Femur (tissue), 1 donor: ENCODE data around the gene EPHA5.

ENCODE experiments used
- DNase-seq: peaks from one replicate; pipeline ENCODE4 v3.0.0-alpha.2; 2017

The EPHA5 gene

GRCh38 chr4:65623506-65623905 lies 46.8 kb downstream of the EPHA5 start:
- no peak for DNase-seq

DNA sequence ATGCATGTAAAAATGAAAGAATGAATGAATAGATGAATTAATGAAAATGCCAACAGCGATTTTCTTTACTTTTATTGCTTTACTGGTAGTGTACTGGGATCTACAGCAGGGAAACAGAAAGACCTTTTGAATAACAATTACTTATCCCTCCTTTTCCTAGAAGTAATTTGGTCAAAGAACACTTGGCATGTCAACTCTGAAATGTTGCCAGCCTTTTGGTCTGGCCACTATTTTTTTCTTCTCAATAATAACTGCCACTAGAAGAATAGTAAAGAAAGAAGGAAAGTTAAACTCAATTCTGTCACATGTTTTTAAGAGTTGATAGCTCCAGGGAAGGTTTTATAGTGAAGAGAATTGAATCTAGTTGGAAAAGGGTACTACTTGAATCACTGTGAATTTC lies 52.9 kb downstream of the EPHA5 start:
- no peak for DNase-seq

DNA sequence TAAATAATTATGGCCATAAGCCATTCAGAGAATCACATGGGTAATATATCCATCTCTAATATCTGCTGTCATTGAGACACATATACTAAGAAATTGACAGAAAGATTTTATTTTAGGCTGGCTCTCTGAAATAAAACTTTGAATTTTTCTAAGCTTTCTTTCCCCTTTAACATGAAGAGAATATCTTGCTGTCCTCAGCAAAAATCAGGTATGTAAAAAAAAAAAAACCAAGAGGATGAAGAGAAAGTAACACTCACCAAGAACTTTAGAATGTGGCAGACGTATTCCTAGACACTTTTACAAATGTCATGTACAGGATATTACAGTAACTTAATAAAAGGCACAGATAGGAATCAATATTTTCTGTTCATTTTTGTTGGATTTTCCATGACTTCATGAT lies 65.8 kb downstream of the EPHA5 start:
- no peak for DNase-seq

GRCh38 chr4:65600656-65601055 lies 69.6 kb downstream of the EPHA5 start:
- DNase-seq: no peak

DNA sequence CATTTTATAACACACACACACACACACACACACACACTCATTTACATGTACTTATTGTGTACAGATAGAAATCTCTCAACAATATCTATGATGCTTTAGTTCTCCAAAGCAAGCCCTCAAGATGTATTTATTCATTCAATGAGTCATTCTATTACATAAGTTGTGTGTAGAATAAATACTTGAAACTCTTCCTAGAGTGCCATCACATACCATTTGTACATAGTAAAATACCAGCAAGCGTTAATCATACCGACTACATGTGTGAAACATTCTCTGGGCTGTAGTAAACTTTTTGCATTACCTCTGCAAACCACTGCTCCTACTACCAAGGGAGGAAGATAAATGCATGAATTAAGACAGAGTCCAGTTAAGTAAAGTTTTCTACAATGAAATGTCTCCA lies 70.9 kb downstream of the EPHA5 start:
- no peak for DNase-seq

GRCh38 chr4:65597697-65598096 lies 72.6 kb downstream of the EPHA5 start:
- no peak for DNase-seq

DNA sequence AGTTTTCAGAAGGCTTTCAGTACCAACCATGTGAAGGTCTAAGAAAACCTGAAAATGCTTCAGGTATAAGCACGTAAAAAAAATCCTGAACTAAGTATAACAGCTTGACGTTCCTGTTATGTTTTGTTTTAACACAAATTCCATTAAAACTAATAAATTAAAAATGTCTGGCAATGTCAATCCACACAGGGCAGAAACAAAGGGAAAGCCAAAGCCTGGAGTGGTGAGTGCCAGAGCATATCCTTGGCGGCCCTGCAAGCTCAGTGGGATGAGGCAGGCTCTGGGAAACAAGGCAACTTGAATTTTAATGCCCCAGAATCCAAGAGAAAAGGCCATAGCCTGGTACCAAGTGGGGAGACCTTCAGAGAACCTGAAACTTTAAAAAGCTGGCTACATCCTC lies 78.2 kb downstream of the EPHA5 start:
- no peak for DNase-seq

GRCh38 chr4:65589921-65590320 lies 80.4 kb downstream of the EPHA5 start:
- DNase-seq: no peak

DNA sequence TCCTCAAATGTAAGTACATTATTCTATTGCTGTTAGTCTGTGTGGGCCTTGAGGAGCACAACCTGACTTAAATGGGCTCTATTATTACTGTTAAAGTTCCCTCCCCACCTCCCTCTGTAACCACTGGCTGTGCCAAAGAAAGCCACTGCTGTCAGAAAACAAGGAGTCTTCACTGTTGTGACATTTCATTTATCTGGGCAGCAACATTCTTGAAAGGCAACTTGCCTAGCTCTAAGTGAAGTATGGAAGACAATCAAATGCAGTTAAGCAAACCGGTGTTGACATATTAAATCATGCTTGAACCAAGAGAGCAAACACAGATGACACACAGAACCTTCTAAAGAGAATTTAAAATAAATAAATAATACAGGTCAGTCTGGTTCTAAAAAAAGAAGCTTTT lies 81.0 kb downstream of the EPHA5 start:
- no peak for DNase-seq

- no peak for DNase-seq
These were observed 89.7 kb downstream of the EPHA5 start for GRCh38 chr4:65580551-65580950.

DNA sequence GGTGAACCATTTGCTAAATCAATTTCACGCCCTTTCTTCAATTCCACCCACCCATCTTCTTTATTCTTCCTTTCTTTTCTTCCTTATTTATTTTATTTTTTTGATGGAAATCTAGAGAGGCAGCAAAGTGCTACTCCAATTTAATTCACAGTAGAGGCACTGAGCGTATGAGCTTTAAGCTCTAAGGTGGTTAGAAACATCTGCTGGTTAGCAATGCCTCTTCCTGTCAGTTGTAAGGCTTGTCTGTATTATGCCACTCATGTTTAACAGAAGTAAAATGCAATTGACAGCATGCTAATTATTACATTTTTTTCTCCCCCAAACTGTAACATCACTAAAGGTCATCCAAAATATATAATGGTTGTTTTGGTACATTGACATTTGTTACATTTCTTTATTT lies 103.8 kb downstream of the EPHA5 start:
- no peak for DNase-seq

- DNase-seq: no peak
These were observed 109.1 kb downstream of the EPHA5 start for GRCh38 chr4:65561164-65561563.

DNA sequence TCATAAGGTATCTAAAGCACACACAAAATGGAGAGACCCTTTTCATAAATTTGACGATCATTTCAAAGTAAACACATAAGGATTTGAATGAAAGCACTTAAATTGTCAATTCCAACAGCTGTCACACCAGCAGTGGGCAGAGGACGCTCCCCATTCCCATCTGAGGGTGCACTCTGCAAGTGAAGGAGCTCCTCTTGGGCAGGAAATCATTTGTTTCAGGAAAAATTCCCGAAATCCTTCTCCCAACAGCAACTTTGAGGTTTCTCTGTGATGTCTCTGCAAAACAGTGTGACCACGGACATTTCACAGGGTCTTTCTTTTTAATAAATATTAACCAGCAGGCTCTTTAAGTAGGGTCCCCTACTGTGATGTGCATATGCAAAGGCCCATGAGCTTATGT lies 111.0 kb downstream of the EPHA5 start:
- DNase-seq: no peak

- DNase-seq: no peak
These were observed 118.2 kb downstream of the EPHA5 start for GRCh38 chr4:65552057-65552456.

GRCh38 chr4:65550500-65550899 lies 119.8 kb downstream of the EPHA5 start:
- DNase-seq: no peak

- DNase-seq: no peak
These were observed 123.3 kb downstream of the EPHA5 start for GRCh38 chr4:65546882-65547416.

GRCh38 chr4:65538571-65538970 lies 131.7 kb downstream of the EPHA5 start:
- DNase-seq: no peak

DNA sequence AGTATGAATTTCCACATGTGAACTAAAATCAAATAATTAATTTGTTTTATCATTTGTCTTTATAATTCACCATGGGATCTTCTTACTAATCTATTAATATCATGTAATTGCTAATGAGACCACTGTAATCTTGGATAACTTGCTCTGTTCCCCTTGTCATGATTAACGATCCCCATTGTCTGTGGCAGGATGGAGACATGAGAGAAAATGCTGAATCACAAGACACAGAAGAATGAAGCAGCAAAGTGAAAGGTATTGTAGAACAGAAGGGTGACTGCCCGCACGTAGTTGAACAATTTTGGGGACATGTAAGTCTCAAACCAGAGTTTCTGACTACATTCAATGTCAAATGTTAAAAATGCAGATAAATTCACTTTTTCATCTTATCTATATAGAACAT lies 135.2 kb downstream of the EPHA5 start:
- DNase-seq: no peak

DNA sequence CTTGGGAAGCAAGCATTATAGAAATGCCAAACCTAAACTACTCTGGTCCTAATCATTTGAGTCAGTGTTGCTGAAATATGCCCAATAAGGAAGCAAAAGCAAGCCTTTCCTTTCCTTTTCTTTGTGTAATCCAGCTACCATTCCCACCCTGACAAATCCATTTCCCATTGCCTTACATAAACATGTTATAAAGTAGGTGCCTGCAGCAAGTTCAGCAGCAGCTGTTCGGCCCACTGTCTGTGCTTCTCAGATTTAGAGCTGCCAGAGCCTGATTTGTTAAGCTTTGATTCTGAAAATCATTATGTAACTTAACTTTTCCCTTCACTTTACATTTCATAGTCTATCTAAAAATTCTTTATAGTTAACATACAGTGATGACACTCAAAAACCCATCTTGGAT lies 148.6 kb downstream of the EPHA5 start:
- DNase-seq: peak; percentile 15

DNA sequence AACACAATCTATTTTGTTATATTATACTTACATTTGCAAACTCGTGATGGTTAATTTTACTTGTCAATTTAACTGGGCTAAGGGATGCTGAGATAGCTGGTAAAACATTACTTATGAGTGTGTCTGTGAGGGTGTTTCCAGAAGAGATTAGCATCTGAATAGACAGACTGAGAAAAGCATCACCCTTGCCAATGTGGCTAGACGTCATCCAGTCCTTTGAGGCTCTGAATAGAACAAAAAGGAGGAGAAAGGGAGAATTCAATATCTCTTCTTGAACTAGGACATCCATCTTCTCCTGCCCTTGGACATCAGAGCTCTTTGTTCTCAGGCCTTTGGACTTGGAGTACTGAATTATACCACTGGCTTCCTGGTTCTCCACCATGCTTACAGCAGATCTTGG lies 154.6 kb downstream of the EPHA5 start:
- no peak for DNase-seq

DNA sequence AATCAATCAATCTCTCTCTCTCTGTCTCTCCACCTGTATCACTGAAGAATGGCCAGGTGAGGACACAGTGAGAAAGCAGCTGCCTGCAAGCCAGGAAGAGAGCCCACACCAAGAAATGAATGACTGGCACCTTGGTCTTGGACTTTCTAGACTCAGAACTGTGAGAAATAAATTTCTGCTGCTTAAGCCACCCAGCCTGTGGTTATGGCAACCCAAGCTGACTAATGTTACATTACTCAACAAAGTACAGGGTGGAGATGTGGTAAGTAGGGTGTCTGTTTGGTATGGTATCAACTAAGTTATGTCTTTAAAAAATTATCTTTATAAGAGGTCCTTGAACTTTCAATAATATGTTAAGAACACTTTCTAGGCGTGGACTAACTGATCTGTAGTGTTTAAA lies 159.3 kb downstream of the EPHA5 start:
- DNase-seq: no peak

GRCh38 chr4:65508168-65508567 lies 162.1 kb downstream of the EPHA5 start:
- DNase-seq: no peak

GRCh38 chr4:65502131-65502701 lies 168.1 kb downstream of the EPHA5 start:
- DNase-seq: no peak

DNA sequence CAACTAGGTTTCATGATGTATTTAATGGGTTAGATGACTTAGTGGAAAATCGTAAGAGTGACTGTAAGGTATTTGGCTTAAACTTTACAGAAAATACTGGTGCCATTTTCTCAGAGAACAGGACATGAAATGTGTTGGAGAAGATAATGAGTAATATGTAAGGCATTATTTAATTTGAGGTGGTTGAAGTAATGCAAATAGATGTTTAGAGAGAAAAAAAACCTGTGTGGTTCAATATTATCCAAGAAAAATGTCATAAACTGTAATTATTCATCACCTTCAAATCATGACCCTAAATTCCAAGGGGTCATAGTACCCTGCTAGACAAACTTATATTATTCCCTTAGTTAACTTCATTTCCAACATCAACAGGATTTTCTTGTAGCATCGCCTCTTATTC lies 171.7 kb downstream of the EPHA5 start:
- DNase-seq: no peak

- DNase-seq: no peak
These were observed 174.8 kb downstream of the EPHA5 start for GRCh38 chr4:65495439-65495838.

- DNase-seq: no peak
These were observed 187.9 kb downstream of the EPHA5 start for GRCh38 chr4:65482410-65482809.
